Mesendoderm (in vitro differentiated cells): Measurements from ENCODE around the gene KRIT1.
A peak's percentile ranks its signal among the peaks of the same experiment; 100 is the strongest.
"Not testable (repeated sequence)": the region's sequence is repeated elsewhere in the genome, so short reads cannot be mapped to it uniquely, and the experiment has no call there.

ENCODE experiments used
- DNase-seq: peaks from one replicate; pipeline ENCODE4 v3.0.0; 2013
- H2AK5ac ChIP-seq: 2 replicates; pipeline ENCODE4 v1.6.1; 2013; ENCODE audit warnings: low read length, inconsistent platforms
- H2BK120ac ChIP-seq: 2 replicates; pipeline ENCODE4 v1.6.1; 2013; ENCODE audit warnings: low read depth, mild to moderate bottlenecking, low read length, moderate library complexity, mixed read lengths
- H2BK15ac ChIP-seq: replicated peaks from 2 replicates; pipeline ENCODE4 v1.6.1; 2013; ENCODE audit warnings: low read depth, mild to moderate bottlenecking, moderate library complexity
- H2BK5ac ChIP-seq: 2 replicates; pipeline ENCODE4 v1.6.1; 2013; ENCODE audit warnings: low read length, inconsistent platforms
- H3K18ac ChIP-seq: 2 replicates; pipeline ENCODE4 v1.6.1; 2013; ENCODE audit warnings: mild to moderate bottlenecking, low read length, mixed read lengths
- H3K23ac ChIP-seq: one replicate; pipeline ENCODE4 v1.6.1; 2013; ENCODE audit warnings: low read length
- H3K27ac ChIP-seq: 2 replicates; pipeline ENCODE4 v1.5.1; 2013; ENCODE audit warnings: low read depth, mild to moderate bottlenecking, inconsistent platforms, low read length, moderate library complexity
- H3K27me3 ChIP-seq: 2 replicates; pipeline ENCODE4 v1.6.1; 2013; ENCODE audit warnings: low read length, control low read depth, mild to moderate bottlenecking, inconsistent platforms; ENCODE audit not compliant: insufficient read depth, poor library complexity
- H3K36me3 ChIP-seq: 2 replicates; pipeline ENCODE4 v1.6.1; 2013; ENCODE audit warnings: low read length, inconsistent platforms; ENCODE audit not compliant: control insufficient read depth, insufficient read depth
- H3K4ac ChIP-seq: one replicate; pipeline ENCODE4 v1.6.1; 2013; ENCODE audit warnings: low read depth, mild to moderate bottlenecking, low read length, moderate library complexity
- H3K4me1 ChIP-seq: 2 replicates; pipeline ENCODE4 v1.6.1; 2013; ENCODE audit warnings: low read depth, low read length, inconsistent platforms; ENCODE audit not compliant: control insufficient read depth
- H3K4me2 ChIP-seq: 2 replicates; pipeline ENCODE4 v1.6.1; 2013; ENCODE audit warnings: low read length
- H3K4me3 ChIP-seq: 2 replicates; pipeline ENCODE4 v1.5.1; 2013; ENCODE audit warnings: mild to moderate bottlenecking, low read length
- H3K56ac ChIP-seq: one replicate; pipeline ENCODE4 v1.6.1; 2013; ENCODE audit warnings: low read length
- H3K79me1 ChIP-seq: 2 replicates; pipeline ENCODE4 v1.6.1; 2013; ENCODE audit warnings: low read length, inconsistent platforms
- H3K79me2 ChIP-seq: 2 replicates; pipeline ENCODE4 v1.6.1; 2013; ENCODE audit warnings: mild to moderate bottlenecking, low read length; ENCODE audit not compliant: control insufficient read depth, insufficient read depth
- H3K9ac ChIP-seq: 2 replicates; pipeline ENCODE4 v1.6.1; 2013; ENCODE audit warnings: low read length, inconsistent platforms
- H4K5ac ChIP-seq: one replicate; pipeline ENCODE4 v1.6.1; 2013; ENCODE audit warnings: low read length
- H4K8ac ChIP-seq: one replicate; pipeline ENCODE4 v1.6.1; 2013; ENCODE audit warnings: low read depth, mild to moderate bottlenecking, control low read depth, low read length, moderate library complexity
- WGBS: extraction: QIAGEN DNeasy Blood & Tissue Kit; methylation state at CpG from one replicate; pipeline ENCODE4 v1.1.7; 2013; ENCODE audit warnings: low lambda C conversion rate, missing lambda C conversion rate; ENCODE audit not compliant: insufficient coverage; ENCODE audit errors: extremely low coverage; 5-methylcytosine and 5-hydroxymethylcytosine counted together

KRIT1 gene

DNA sequence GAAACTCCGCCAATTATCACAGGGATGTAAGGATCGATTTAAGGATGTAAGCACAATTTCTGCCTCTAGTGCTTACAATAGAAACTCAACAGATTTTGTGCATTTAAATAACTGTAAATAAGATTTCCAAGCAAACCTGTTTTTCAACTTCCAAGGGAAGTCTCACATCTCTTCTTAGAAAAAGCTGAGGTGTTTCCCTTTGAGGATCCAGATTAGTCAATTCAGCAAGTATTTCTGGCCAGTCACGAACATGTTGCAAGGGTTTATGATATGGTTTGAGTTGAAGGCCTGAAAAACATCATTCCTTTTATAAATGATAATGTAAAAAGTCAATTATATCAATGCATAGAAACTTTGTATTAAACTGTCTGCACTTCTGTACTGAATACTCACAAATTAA is 23.9 kb downstream of the KRIT1 start:
- Histone ChIP-seq H3K27ac (no peak overlapping the region), H3K27me3 (no peaks in the 10 kb centered on the region), H4K8ac (no peak overlapping the region), H3K56ac (no peak overlapping the region), H2AK5ac (no peak overlapping the region), H3K79me1 (no peaks in the 10 kb centered on the region), H3K18ac (no peak overlapping the region), H4K5ac (no peak overlapping the region), H2BK5ac (no peak overlapping the region), H2BK120ac (no peak overlapping the region), H3K79me2 (no peaks in the 10 kb centered on the region), H3K36me3 (peaks cover 1% of the 10 kb centered on the region), H3K4me2 (no peak overlapping the region), H3K23ac (no peak overlapping the region), H3K4me3 (no peak overlapping the region), H3K4ac (no peak overlapping the region), H3K9ac (no peak overlapping the region), H2BK15ac (no peak overlapping the region), H3K4me1 (no peaks in the 10 kb centered on the region)
- no peak for DNase-seq
- WGBS, result no CpG with 5 or more reads among the region's 3 CpGs

DNA sequence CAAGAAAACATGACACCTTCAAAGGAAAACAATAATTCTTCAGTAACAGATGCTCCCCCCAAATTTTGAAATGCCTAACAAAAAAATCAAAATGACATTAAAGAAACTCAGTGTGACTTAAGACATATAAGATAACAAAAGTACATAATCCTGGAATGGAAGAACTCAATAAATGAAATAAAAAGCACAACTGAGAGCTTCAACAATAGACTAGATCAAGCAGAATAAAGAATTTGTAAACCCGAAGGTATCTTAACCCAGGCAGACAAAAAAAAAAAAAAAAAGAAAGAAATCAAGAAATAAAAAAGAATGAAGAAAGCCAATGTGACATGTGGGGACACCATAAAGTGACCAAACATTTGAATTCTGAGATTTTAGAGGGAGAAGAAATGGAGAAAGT is 39.0 kb downstream of the KRIT1 start:
- H3K4me2 ChIP-seq, result no peak overlapping the region
- H3K27me3 ChIP-seq, result no peaks in the 10 kb centered on the region
- H3K79me2 ChIP-seq, result no peaks in the 10 kb centered on the region
- no peak overlapping the region for H3K4me3 ChIP-seq
- H3K18ac ChIP-seq, result no peak overlapping the region
- DNase-seq, result no peak
- no CpG with 5 or more reads among the region's 1 CpG for WGBS
- no peak overlapping the region for H2BK15ac ChIP-seq
- H3K4ac ChIP-seq, result no peak overlapping the region
- H3K79me1 ChIP-seq, result no peaks in the 10 kb centered on the region
- H3K4me1 ChIP-seq, result no peaks in the 10 kb centered on the region
- H2BK120ac ChIP-seq, result no peak overlapping the region
- no peaks in the 10 kb centered on the region for H3K36me3 ChIP-seq
- H2BK5ac ChIP-seq, result no peak overlapping the region
- H3K27ac ChIP-seq, result no peak overlapping the region
- no peak overlapping the region for H4K5ac ChIP-seq
- no peak overlapping the region for H3K9ac ChIP-seq
- H4K8ac ChIP-seq, result no peak overlapping the region
- no peak overlapping the region for H2AK5ac ChIP-seq
- no peak overlapping the region for H3K23ac ChIP-seq
- H3K56ac ChIP-seq, result no peak overlapping the region

DNA sequence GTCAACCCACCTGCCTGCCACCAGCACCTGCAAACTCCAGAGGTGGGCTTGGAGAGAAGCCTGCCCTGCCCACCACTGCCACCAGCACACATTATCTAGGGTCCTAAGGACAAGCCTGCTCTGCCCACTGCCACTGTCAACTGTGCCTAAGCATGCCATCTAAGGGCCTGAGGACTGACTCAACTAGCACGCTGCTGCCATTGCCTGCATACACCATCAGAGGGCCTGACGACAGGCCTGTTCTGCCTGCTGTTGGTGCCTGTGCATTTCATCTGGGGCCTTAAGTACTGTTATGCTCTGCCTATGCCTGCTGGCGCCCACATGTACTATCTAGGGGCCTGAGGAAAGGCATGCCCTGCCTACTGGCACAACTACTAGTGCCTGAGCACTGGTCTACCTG is 39.7 kb downstream of the KRIT1 start:
- Histone ChIP-seq H3K36me3 (no peaks in the 10 kb centered on the region), H4K8ac (no peak overlapping the region), H3K9ac (no peak overlapping the region), H3K23ac (no peak overlapping the region), H3K4me1 (no peaks in the 10 kb centered on the region), H3K18ac (no peak overlapping the region), H3K4ac (no peak overlapping the region), H2BK15ac (no peak overlapping the region), H3K79me2 (no peaks in the 10 kb centered on the region), H3K27ac (no peak overlapping the region), H2BK5ac (no peak overlapping the region), H2AK5ac (no peak overlapping the region), H3K27me3 (no peaks in the 10 kb centered on the region), H4K5ac (no peak overlapping the region), H3K79me1 (no peaks in the 10 kb centered on the region), H3K4me3 (no peak overlapping the region), H2BK120ac (no peak overlapping the region), H3K56ac (no peak overlapping the region), H3K4me2 (no peak overlapping the region)
- WGBS, result no CpG with 5 or more reads among the region's 3 CpGs
- DNase-seq, result peak; percentile 23

DNA sequence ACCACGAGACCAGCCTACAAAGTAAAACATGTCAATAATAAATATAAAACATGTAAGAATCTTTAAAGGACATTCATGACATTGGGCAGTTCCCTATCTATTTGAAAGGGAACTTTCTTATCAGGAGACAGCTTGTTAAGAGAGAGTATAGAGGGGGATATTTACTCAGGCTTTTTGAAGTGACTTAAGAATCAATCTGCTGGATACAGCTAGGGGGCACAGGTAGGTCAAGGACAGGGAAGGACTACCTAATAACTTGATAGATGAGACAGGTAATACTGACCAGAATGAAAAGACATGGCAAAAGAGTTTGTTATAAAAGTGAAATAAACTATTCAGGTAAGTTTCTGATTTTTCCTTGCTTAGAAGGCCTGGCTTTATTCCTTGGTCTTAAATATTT is 44.9 kb downstream of the KRIT1 start:
- no peak overlapping the region for H3K18ac ChIP-seq
- H3K4me1 ChIP-seq, result no peaks in the 10 kb centered on the region
- no peak overlapping the region for H4K5ac ChIP-seq
- H3K79me1 ChIP-seq, result no peaks in the 10 kb centered on the region
- H3K27ac ChIP-seq, result no peak overlapping the region
- H3K56ac ChIP-seq, result no peak overlapping the region
- no CpG with 5 or more reads among the region's 1 CpG for whole genome bisulfite sequencing
- no peak overlapping the region for H3K4me3 ChIP-seq
- no peak overlapping the region for H3K4me2 ChIP-seq
- DNase-seq, result peak; percentile 39
- no peak overlapping the region for H4K8ac ChIP-seq
- no peaks in the 10 kb centered on the region for H3K36me3 ChIP-seq
- H3K9ac ChIP-seq, result no peak overlapping the region
- H2AK5ac ChIP-seq, result no peak overlapping the region
- H2BK5ac ChIP-seq, result no peak overlapping the region
- H3K27me3 ChIP-seq, result no peaks in the 10 kb centered on the region
- no peak overlapping the region for H2BK15ac ChIP-seq
- no peak overlapping the region for H2BK120ac ChIP-seq
- H3K79me2 ChIP-seq, result no peaks in the 10 kb centered on the region
- H3K4ac ChIP-seq, result no peak overlapping the region
- no peak overlapping the region for H3K23ac ChIP-seq

DNA sequence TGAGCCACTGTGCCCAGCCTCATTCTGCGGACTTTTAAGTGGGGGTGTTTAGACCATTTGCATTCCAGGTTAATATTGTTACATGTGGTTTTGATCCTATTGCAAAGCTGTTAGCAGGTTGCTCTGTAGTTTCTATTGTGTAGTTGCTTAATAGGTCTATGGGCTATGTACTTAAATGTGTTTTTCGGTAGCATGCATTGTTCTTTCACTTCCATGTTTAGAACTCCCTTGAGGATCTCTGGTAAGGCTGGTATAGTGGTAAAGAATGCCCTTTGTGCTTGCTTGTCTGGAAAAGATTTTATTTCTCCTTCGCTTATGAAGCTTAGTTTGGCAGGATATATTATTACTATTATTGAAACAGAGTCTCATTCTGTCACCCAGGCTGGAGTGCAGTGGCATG is 53.4 kb downstream of the KRIT1 start:
- H3K9ac ChIP-seq, result no peak overlapping the region
- H4K5ac ChIP-seq, result no peak overlapping the region
- no peak overlapping the region for H3K4me2 ChIP-seq

DNA sequence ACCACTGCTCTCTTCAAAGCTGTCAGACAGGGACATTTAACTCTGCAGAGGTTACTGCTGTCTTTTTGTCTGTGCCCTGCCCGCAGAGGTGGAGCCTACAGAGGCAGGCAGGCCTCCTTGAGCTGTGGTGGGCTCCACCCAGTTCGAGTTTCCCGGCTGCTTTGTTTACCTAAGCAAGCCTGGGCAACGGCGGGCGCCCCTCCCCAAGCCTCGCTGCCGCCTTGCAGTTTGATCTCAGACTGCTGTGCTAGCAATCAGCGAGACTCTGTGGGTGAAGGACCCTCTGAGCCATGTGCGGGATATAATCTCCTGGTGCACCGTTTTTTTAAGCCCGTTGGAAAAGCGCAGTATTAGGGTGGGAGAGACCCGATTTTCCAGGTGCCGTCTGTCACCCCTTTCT is 56.5 kb downstream of the KRIT1 start:
- DNase-seq, H3K4me2 ChIP-seq, H3K79me2 ChIP-seq, H3K79me1 ChIP-seq, H3K9ac ChIP-seq, H3K56ac ChIP-seq, H3K36me3 ChIP-seq, H3K18ac ChIP-seq, H4K5ac ChIP-seq, H2BK5ac ChIP-seq, H3K4me1 ChIP-seq, H3K4ac ChIP-seq, H2BK15ac ChIP-seq, H3K23ac ChIP-seq, H3K27ac ChIP-seq, H3K27me3 ChIP-seq, H4K8ac ChIP-seq, H2BK120ac ChIP-seq, H3K4me3 ChIP-seq, H2AK5ac ChIP-seq: not testable (repeated sequence)
- WGBS, result no CpG with 5 or more reads among the region's 15 CpGs

More for the DNA sequence above, 53.4 kb downstream of the KRIT1 start:
- no peak overlapping the region for H3K18ac ChIP-seq
- no peaks in the 10 kb centered on the region for H3K79me2 ChIP-seq
- H3K23ac ChIP-seq, result no peak overlapping the region
- WGBS, result no CpG with 5 or more reads among the region's 3 CpGs
- no peak overlapping the region for H3K27ac ChIP-seq
- no peaks in the 10 kb centered on the region for H3K79me1 ChIP-seq
- H3K4me3 ChIP-seq, result no peak overlapping the region
- no peak overlapping the region for H3K4ac ChIP-seq
- no peak overlapping the region for H2BK5ac ChIP-seq
- no peak overlapping the region for H3K56ac ChIP-seq
- no peak for DNase-seq
- H3K36me3 ChIP-seq, result no peaks in the 10 kb centered on the region
- H2BK15ac ChIP-seq, result no peak overlapping the region
- H2BK120ac ChIP-seq, result no peak overlapping the region
- H4K8ac ChIP-seq, result no peak overlapping the region
- no peaks in the 10 kb centered on the region for H3K27me3 ChIP-seq
- no peaks in the 10 kb centered on the region for H3K4me1 ChIP-seq
- H2AK5ac ChIP-seq, result no peak overlapping the region
